GM12878 (cell line): ENCODE results near the gene TMEM52. TPM values are rescaled to one million over a fixed set of nuclear protein-coding genes. Genes with fewer than 3 reads are reported as not detected.

ENCODE experiments used
- ATAC-seq: fragments of 200-7000 bp; cut with Tn5 transposase; 3 replicates; pipeline ENCODE4 v1.9.1; 2020; ENCODE audit warnings: mild to moderate bottlenecking, moderate library complexity
- BruUV-seq: library from RNA; stranded (reverse); fragments of 400-500 nt; replicated peaks from 2 replicates; lab custom pipeline; 2021; lab: Mats Ljungman, UMichigan
- CTCF ChIA-PET: fragments of 300-600 bp; sonication (Branson Sonifier 250); formaldehyde crosslinking; extraction: SDS; loops from one replicate; lab custom pipeline; 2021; ENCODE audit warnings: inconsistent platforms; lab: Yijun Ruan, JAX
- POLR2A ChIA-PET: fragments of 350-600 bp; formaldehyde crosslinking; extraction: SDS; loops from one replicate; lab custom pipeline; 2021; ENCODE audit warnings: inconsistent platforms; lab: Charles Lee
- RAD21 ChIA-PET: fragments of 300-600 bp; sonication (Branson Sonifier 250); formaldehyde crosslinking; loops from one replicate; lab custom pipeline; 2023; ENCODE audit warnings: antibody characterized with exemption; ENCODE audit not compliant: unreplicated experiment; lab: Charles Lee
- SMC1A ChIA-PET: fragments of 300-600 bp; sonication (Branson Sonifier 250); formaldehyde crosslinking; loops from one replicate; lab custom pipeline; 2023; ENCODE audit not compliant: unreplicated experiment, uncharacterized antibody; lab: Charles Lee
- DNase-seq: peaks from one replicate; pipeline ENCODE4 v3.0.0-alpha.2; 2011; ENCODE audit warnings: low read depth, low spot score
- FAIRE-seq: peaks from 3 replicates; lab custom pipeline; 2011; peaks lifted over from hg19 to GRCh38; lab: Jason Lieb, UNC
- H2AFZ ChIP-seq: 2 replicates; pipeline ENCODE4 v1.6.0; 2011; ENCODE audit warnings: low read depth, low read length, control low read depth; ENCODE audit not compliant: control insufficient read depth
- H3K27ac ChIP-seq: 2 replicates; pipeline ENCODE4 v1.5.1; 2011; ENCODE audit warnings: control low read depth; ENCODE audit not compliant: control insufficient read depth, insufficient read depth
- H3K27me3 ChIP-seq, 2 experiments: replicated peaks in 1 of 2; 2 replicates each; pipeline versions ENCODE4 v1.6.0 to v1.6.1; 2011; ENCODE audit warnings: low read length in 1 of 2; ENCODE audit not compliant: control insufficient read depth in 2 of 2, insufficient read depth in 2 of 2
- H3K36me3 ChIP-seq, 2 experiments: 2 replicates each; pipeline ENCODE4 v1.5.1; 2011; ENCODE audit warnings: low read length in 1 of 2; ENCODE audit not compliant: control insufficient read depth in 2 of 2, insufficient read depth in 2 of 2
- H3K4me1 ChIP-seq: 2 replicates; pipeline ENCODE4 v1.6.1; 2011; ENCODE audit warnings: mild to moderate bottlenecking, low read length, moderate library complexity, mixed read lengths; ENCODE audit not compliant: control insufficient read depth, insufficient read depth
- H3K4me2 ChIP-seq: 2 replicates; pipeline ENCODE4 v1.6.0; 2011; ENCODE audit warnings: control low read depth; ENCODE audit not compliant: control insufficient read depth, insufficient read depth
- H3K4me3 ChIP-seq: fragments of 200-600 bp; sonication (generic); 2 replicates; pipeline ENCODE4 v1.5.1; 2016
- H3K79me2 ChIP-seq: 2 replicates; pipeline ENCODE4 v1.6.0; 2011; ENCODE audit warnings: low read length; ENCODE audit not compliant: control insufficient read depth, insufficient read depth
- H3K9ac ChIP-seq: 2 replicates; pipeline ENCODE4 v1.8.0; 2011; ENCODE audit warnings: low read length, control low read depth, mixed read lengths; ENCODE audit not compliant: control insufficient read depth, insufficient read depth
- H3K9me3 ChIP-seq: replicated peaks from 3 replicates; pipeline ENCODE4 v1.5.1; 2011; ENCODE audit warnings: mild to moderate bottlenecking, low read length; ENCODE audit not compliant: control insufficient read depth, insufficient read depth
- H4K20me1 ChIP-seq: 2 replicates; pipeline ENCODE4 v1.6.0; 2011; ENCODE audit not compliant: control insufficient read depth, insufficient read depth
- EP300 ChIP-seq, 2 experiments: fragments of 150-350 bp in 1 of 2; IDR thresholded peaks; 2 replicates each; pipeline ENCODE4 v1.6.1; 2011 to 2012; ENCODE audit warnings: low read depth in 2 of 2, low read length in 2 of 2, borderline replicate concordance in 1 of 2, improper control_type of control experiment in 1 of 2, inconsistent platforms in 1 of 2; ENCODE audit not compliant: control insufficient read depth in 1 of 2
- KDM1A ChIP-seq: fragments of 200-600 bp; sonication (generic); IDR thresholded peaks from 2 replicates; pipeline ENCODE4 v1.6.1; 2016; ENCODE audit warnings: borderline replicate concordance
- MEF2A ChIP-seq: IDR thresholded peaks from 2 replicates; pipeline ENCODE4 v1.6.1; 2011; ENCODE audit warnings: low read depth, mild to moderate bottlenecking, low read length, moderate library complexity; ENCODE audit not compliant: insufficient read depth
- NR2C1 ChIP-seq: fragments of 450-650 bp; IDR thresholded peaks from 2 replicates; pipeline ENCODE4 v1.6.1; 2017; ENCODE audit warnings: antibody characterized with exemption, mild to moderate bottlenecking, moderate library complexity
- NR2F1 ChIP-seq: fragments of 450-650 bp; conservative IDR thresholded peaks from 2 replicates; pipeline ENCODE4 v1.6.1; 2017; ENCODE audit warnings: mild to moderate bottlenecking
- RELA ChIP-seq: fragments of 450-650 bp; IDR thresholded peaks from 2 replicates; pipeline ENCODE4 v1.8.0; 2014; ENCODE audit warnings: borderline replicate concordance; ENCODE audit not compliant: partially characterized antibody
- SREBF2 ChIP-seq: IDR thresholded peaks from 2 replicates; pipeline ENCODE4 v1.6.1; 2012; ENCODE audit warnings: mild to moderate bottlenecking, low read length
- STAT1 ChIP-seq: fragments of 450-650 bp; conservative IDR thresholded peaks from 2 replicates; pipeline ENCODE4 v1.6.1; 2014; ENCODE audit warnings: antibody characterized with exemption, mild to moderate bottlenecking
- TARDBP ChIP-seq: IDR thresholded peaks from 2 replicates; pipeline ENCODE4 v1.6.1; 2016; ENCODE audit warnings: borderline replicate concordance
- ZBTB11 ChIP-seq: fragments of 450-650 bp; formaldehyde crosslinking; IDR thresholded peaks from 2 replicates; pipeline ENCODE4 v1.5.0; 2022; ENCODE audit warnings: mild to moderate bottlenecking, missing genetic modification characterization
- ZNF217 ChIP-seq: fragments of 450-650 bp; IDR thresholded peaks from 2 replicates; pipeline ENCODE4 v1.6.1; 2017; ENCODE audit warnings: antibody characterized with exemption, mild to moderate bottlenecking
- WGBS: methylation state at CpG from one replicate; pipeline ENCODE4 v1.1.6; 2016; ENCODE audit warnings: low lambda C conversion rate; ENCODE audit not compliant: insufficient replicate concordance, insufficient coverage; ENCODE audit errors: missing lambda C conversion rate; 5-methylcytosine and 5-hydroxymethylcytosine counted together
- in situ Hi-C: fragments of 300-500 bp; cut with MboI; formaldehyde crosslinking; loops from 9 replicates; pipeline ENCODE4 v1.14.3; 2018; ENCODE audit warnings: mixed read lengths
- intact Hi-C: fragments of 100-400 bp; cut with micrococcal nuclease; formaldehyde crosslinking; loops from one replicate; pipeline ENCODE4 v1.14.2; 2022; ENCODE audit not compliant: unreplicated experiment
- polyA plus RNA-seq, 11 experiments: library from polyadenylated mRNA; depleted of rRNA in 4 of 11; unstranded in 6 of 11; stranded (reverse) in 5 of 11; fragments of >200 nt; fragmentation: Nextera tagmentation in 4 of 11; fragmentation: Illumina TruSeq in 1 of 11; extraction: Ambion mirVana in 4 of 11; extraction: Trizol in 1 of 11; gene quantifications; 1 replicate in 1 of 11; 2 replicates in 10 of 11; pipeline versions ENCODE4 v1.2.1 to v1.2.3, GENCODE V29; 2011 to 2016; ENCODE audit warnings: inconsistent platforms in 2 of 11, missing spikeins in 2 of 11, low read depth in 1 of 11
- total RNA-seq, 4 experiments: library from RNA; depleted of rRNA in 3 of 4; stranded (reverse); fragments of >200 nt in 3 of 4; fragmentation: Illumina TruSeq in 1 of 4; extraction: Trizol in 1 of 4; gene quantifications; 2 replicates each; pipeline versions ENCODE4 v1.2.1 to v1.2.3, GENCODE V29; 2013 to 2021
- TF ChIP-seq, protein P1 (sequence below): IDR thresholded peaks from 2 replicates; pipeline ENCODE4 v1.6.1; 2012; ENCODE audit warnings: low read depth, low read length, improper control_type of control experiment
- TF ChIP-seq, protein P2 (sequence below): fragments of 150-350 bp; IDR thresholded peaks from 2 replicates; pipeline ENCODE4 v1.6.1; 2016; ENCODE audit warnings: low read depth, low read length

The TMEM52 gene
- total and polyA plus RNA-seq, 10 of the 15 experiments (the other 5 are each of a cell fraction or from before 2014, with no cell fraction given) = 0.17 to 0.33 (median 0.24) TPM; not detected in 7

DNA sequence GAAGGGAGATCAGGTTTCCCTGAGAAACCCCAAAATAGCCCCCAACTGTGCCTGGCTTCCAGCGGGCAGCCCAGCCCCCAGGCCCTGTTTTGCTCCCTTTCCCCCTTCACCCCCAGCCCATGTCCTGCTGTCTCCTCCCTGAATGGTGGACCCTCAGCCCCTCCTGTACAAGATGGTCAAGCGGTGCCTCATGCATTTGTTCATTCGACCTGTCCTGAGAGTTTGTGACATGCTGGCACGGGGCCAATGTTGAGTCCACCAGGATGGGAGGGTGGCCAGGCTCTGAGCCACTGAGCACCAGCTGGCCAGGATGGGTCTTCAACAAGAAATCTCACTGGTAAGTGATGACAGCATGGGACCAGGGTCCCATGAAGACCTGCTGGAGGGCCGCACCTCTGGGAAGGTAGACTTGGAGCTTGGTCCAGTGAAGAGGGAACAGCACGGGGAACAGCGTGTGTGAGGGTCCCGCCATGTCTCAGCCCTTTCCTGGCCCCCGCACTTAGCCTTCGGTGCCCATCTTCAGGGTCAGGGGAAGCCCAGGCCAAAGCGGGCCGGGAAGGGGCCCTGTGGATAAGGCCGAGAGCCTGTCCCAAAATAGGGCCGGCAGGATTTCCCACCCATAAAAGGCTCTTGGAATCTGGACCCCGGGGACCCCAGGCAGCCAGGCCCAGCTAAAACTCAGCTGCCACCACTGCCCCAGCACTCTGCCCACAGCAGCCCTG, 3.9 kb downstream of the TMEM52 start, which contains the start of gene CALML6:
Gene CALML6 (plus strand): TSS at position 290 of the 722 bp plus-strand sequence. CDS start 21 bp downstream, at position 311.
- ChIA-PET RAD21 (no interaction called here), POLR2A (no interaction called here), SMC1A (no interaction called here), CTCF (no interaction called here)
- Histone ChIP-seq H3K36me3 (no peaks in the 10 kb centered on the region), H3K4me2 (no peak within 1 kb of the TSS), H3K4me1 (peaks cover 11% of the 10 kb centered on the region), H4K20me1 (no peaks in the 10 kb centered on the region), H3K27ac (no peak within 1 kb of the TSS), H3K9ac (no peak within 1 kb of the TSS), H3K79me2 (no peaks in the 10 kb centered on the region), H2AFZ (no peak within 1 kb of the TSS), H3K27me3 (peaks cover 0 to 2% of the 10 kb centered on the region in 2 experiments; a peak in 1 of 4 replicates), H3K4me3 (no peak within 1 kb of the TSS), H3K9me3 (no peaks in the 10 kb centered on the region)
- no peak for FAIRE-seq
- in situ Hi-C loops (no loop called here), intact Hi-C loops (no loop called here)
- TF ChIP-seq KDM1A (no peak), SREBF2 (no peak), RELA (no peak), ZNF217 (no peak), EP300 (IDR thresholded peaks at IDR 0.05; ENCODE audit: borderline replicate concordance in 1 of 2, control insufficient read depth in 1 of 2, low read depth in 2 of 2, low read length in 2 of 2) (no peak), NR2C1 (no peak), ZBTB11 (CRISPR knock-in tag) (no peak), TARDBP (no peak), MEF2A (no peak), STAT1 (no peak), NR2F1 (no peak)
- TF ChIP-seq, protein P1, sequence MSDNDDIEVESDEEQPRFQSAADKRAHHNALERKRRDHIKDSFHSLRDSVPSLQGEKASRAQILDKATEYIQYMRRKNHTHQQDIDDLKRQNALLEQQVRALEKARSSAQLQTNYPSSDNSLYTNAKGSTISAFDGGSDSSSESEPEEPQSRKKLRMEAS = no peak
- TF ChIP-seq, protein P2, sequence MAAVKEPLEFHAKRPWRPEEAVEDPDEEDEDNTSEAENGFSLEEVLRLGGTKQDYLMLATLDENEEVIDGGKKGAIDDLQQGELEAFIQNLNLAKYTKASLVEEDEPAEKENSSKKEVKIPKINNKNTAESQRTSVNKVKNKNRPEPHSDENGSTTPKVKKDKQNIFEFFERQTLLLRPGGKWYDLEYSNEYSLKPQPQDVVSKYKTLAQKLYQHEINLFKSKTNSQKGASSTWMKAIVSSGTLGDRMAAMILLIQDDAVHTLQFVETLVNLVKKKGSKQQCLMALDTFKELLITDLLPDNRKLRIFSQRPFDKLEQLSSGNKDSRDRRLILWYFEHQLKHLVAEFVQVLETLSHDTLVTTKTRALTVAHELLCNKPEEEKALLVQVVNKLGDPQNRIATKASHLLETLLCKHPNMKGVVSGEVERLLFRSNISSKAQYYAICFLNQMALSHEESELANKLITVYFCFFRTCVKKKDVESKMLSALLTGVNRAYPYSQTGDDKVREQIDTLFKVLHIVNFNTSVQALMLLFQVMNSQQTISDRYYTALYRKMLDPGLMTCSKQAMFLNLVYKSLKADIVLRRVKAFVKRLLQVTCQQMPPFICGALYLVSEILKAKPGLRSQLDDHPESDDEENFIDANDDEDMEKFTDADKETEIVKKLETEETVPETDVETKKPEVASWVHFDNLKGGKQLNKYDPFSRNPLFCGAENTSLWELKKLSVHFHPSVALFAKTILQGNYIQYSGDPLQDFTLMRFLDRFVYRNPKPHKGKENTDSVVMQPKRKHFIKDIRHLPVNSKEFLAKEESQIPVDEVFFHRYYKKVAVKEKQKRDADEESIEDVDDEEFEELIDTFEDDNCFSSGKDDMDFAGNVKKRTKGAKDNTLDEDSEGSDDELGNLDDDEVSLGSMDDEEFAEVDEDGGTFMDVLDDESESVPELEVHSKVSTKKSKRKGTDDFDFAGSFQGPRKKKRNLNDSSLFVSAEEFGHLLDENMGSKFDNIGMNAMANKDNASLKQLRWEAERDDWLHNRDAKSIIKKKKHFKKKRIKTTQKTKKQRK = no peak
- WGBS = 52% methylated on average over 15 of the region's 15 CpGs
- BruUV-seq = no TSS peak
- DNase-seq = no peak
- no peak for ATAC-seq
